HG03159 (cell line): ENCODE measurements around the gene TCEA3.

Source experiments
- ATAC-seq: cut with Tn5 transposase; IDR thresholded peaks from one replicate; pipeline ENCODE4 v1.9.1; 2021; ENCODE audit warnings: mild to moderate bottlenecking, moderate library complexity; ENCODE audit not compliant: unreplicated experiment

Gene TCEA3

DNA sequence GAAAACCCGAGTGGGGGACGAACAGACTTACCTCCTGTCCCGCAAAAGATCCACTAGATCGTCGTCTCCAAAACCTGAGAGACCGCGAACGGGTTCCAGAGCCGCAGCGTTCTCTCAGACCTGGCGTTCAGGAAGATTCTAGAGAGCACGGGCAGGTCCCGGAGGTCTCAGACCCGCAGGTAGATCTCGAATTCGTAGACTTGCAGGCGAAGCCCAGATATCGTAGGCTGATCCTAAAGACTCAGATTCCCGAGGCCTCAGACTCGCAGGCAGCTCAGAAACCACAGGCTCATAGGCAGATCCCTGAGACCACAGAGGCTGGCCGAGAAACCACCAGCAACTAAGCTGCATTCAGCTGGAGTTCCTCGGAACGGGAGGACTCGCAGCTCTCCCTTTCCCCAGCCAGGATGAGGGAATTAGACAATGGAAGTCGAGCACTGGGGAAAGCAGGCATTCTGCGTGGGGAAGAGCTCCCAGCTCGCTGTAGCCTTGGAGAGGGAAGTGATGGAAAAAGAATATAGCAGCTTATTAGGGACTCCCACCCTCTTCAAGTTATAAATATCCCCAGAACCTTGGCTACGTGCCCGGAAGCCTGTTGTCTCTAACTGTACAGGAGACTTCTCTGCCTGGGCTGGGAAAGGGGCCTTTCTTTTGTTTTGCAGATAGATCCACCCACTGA is 55.1 kb downstream of the TCEA3 start, which contains the start of gene ZNF436:
ZNF436 (minus strand) TSS at position 502 of the 679 bp plus-strand sequence. CDS start 1,831 bp downstream, outside the sequence.
- ATAC-seq, result no peak

DNA sequence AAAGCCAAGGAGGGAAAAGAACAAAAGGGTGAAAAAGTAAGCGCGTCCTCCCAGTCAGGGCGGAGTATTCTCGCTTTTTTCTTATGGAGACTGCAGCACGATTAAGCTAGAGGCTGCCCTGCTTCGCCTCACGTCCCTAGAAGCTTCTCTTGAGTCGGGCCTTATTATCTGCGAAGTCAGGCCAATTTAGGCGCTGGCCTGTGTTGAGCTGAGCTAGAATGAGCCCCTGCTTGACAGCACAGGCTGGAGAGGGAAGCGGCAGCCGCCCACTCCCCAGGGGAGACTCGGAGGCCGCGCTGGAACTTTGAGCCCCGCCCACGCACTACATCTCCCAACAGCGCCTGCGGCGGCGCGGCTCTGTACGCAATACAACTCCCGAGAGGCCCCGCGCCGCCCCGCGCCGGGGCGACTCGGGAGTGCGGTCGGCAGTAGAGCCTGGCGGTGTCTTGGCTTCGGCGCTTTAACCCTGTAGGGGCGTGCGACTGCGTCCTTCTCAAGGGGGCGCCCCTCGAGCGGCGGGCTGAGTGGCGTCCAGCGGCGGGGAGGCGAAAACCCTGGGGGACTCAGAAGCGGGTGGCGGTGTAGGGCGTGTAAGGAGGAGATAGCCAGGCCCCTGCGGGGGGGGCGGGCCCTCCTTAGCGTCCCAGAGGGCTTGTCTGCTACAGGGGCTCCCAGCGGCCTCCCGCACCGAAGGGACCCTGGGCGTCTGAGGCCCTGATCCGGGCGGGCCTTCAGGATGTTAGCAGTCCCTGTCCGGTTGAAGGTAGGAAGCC is 55.8 kb downstream of the TCEA3 start:
- peak; percentile 64 for ATAC-seq

DNA sequence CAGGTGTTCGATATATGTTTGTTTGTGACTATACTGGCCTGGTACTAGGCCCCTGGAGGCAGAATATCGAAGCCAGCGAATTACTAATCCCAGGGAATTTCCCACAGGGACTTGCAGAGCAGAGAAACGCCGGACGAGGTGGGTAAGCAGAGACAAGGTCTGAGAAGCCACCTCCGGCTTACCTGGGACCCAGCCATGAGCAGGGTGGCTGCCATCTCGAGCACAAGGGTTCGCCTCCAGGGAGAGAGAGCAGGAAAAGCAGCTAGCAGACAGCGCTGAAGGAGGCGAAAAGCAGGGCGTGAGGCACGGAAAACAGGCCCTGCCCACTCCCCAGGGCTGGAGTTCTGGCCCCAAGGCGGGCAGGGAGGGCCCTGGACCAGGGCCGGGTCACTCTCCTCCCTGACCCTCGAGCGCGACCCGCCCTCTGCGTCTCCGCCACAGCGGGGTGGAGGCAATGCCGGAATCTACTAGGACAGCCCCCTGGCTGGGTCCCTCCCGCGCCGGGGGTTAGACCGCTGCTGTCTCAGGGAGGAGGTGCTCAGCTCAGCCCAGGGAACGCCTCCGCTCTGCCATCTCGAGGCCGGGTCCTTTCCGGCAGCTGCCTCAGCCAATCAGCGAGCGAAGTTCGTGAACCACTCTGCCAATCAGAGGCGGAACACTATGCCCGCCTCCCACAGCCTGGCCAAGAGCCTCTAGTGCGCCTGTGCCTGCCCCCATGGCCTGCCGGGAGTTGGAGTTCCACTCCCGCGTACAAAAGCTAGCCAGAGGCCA is 56.6 kb downstream of the TCEA3 start:
- ATAC-seq, result peak; percentile 90

DNA sequence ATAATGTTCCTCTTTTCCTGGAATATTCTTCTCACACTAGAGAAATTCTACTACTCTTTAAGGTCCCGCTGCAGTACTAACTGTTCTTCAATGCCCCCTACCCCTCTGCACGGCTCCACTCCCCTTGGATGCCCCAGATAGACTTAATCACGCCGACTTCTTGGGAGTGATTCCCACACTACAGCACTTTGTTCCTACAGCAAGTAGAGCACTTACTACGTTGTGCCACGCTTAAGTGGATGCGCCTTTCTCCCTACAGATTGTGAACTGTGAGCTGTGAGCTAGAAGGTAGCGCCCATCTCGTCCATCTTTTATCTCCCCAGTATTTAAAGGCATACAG is 57.1 kb downstream of the TCEA3 start:
- no peak for ATAC-seq

DNA sequence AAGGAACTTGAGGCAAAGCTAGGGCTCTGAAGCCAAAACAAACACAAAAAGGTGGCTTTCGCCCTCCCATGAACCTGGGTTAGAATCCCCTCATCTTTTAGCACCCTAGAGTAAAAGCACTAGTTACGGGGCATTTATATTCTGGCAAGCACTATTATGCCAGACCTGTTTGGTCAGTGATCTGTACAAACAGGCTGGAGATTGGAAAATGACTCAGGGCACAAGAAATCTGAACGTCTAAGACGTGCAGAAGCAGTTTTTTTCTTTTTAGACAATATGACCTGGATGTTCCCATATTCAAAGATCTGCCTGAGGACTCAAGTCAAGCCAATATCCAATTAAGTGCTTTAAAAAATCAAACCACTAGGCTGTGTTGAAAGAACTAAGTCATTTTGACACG is 58.0 kb downstream of the TCEA3 start:
- no peak for ATAC-seq

DNA sequence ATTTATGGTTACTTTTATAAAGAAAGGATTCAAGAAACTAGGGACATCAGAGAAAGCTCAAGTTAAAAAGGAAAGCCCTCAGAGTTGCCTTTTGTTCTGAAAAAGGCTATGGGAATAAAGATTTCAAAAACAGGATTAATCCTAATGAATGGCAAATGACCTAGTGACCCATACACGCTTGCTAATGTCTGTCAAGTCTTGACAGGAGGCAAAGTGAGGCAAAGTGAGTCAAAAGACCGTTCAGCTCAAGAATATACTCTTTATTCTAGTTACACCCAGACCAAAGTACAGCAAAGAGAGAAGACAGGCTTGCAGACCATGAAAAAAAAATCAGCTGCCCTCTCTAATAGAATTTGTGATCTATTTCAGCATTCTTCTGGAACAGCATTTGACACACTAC is 58.4 kb downstream of the TCEA3 start:
- no peak for ATAC-seq

DNA sequence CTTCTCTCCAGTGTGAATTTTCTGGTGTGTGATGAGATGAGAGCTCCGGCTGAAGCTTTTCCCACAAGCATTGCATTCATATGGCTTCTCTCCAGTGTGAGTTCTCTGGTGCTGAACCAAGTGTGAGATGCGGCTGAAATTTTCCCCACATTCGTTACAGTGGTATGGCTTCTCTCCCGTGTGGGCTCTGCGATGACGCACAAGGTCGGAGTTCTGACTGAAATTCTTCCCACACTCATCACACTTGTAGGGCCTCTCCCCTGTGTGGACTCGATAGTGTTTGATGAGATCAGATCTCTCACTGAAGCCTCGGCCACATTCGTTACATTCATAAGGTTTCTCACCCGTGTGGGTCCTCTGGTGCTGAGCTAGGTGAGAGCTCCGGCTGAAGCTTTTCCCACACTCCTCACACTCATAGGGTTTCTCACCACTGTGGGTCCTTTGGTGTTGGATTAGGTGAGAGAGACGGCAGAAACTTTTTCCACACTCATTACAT is 62.3 kb downstream of the TCEA3 start:
- ATAC-seq, result no peak

DNA sequence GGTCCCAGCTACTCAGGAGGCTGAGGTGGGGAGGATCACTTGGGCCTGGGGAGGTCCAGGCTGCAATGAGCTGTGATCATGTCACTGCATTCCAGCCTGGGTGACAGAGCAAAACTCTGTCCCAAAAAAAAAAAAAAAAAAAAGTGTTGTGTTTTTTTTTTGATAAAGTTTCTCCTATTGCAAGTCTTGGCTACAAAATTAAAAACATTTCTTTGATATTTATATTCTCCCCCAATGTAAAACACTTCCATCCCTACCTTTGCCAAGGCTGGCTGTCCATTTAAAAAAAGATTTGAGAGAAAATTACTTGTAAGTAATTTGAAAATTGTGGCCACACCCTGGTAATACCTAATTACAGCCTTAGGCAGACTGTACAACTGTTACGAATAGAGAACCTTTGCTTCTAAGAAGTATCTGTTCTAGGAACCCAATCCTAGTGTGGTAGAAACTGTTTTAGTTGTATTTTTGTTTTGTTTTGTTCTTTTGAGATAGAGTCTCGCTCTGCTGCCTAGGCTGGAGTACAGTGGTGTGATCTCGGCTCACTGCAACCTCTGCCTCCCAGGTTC is 66.2 kb downstream of the TCEA3 start:
- no peak for ATAC-seq

DNA sequence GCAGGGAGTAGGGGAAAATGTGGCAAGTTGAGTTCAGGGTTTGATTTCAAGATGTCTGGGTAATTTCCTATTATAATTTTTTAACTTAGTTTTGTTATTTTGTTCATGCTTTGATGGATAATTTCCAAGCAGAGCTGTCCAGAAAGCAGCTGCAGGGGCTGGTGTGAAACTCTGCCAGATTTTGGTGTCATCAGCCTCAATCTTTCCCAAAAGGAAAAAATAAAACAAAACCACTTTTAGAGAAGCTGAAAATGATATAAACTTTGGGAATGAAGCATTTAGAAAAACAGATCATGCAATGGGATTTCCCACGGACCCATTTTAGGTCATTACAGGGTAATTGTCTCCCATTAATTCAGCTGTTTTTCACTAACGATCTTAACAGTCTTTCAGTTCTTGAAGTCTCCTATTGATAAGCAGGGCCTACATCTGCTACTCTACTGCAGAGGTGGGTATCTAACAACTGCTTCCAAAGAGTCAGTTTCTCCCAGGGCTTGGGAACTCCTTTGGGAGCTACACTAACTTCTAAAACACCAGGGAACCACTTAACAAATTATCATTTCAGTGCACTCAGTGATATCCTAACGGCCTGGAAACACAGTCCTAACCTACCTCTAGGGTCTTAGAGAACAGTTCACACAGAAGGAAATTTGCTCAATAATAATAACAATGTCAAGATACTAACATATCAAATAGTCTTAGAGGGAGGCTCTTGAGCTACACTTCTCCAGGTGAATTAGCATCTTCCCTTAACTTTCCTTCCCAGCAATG is 67.2 kb downstream of the TCEA3 start:
- no peak for ATAC-seq

DNA sequence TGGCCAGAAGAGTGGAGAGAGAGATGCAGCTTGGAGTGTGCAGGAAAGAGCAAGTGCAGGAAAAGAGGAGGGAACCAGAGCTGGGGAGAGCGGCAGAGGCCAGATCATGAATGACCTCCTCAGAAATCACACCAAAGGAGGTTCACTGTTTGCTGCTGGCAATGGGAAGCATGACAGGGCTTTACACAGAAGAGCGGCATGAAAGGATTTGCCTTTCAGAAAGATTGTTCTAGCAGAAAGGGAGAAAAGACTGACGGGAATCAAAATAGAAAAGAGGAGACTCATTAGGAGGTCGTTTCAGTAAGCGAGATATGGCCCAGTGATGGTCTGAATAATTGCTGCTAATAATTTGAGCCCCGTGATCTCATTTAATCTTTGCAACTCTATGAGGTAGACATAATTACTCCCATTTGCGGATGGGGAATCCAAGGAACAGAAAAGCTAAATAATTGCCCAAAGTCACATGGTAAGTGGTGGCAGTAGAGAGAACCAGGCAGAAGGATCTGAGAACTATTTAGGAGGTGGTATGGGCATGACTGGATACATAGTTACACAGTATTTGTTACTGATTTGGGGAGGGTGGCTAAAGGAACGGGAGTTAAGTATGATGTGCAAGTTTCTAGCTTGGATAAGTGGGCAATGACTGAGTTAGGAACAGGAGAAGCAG is 67.9 kb downstream of the TCEA3 start:
- no peak for ATAC-seq

DNA sequence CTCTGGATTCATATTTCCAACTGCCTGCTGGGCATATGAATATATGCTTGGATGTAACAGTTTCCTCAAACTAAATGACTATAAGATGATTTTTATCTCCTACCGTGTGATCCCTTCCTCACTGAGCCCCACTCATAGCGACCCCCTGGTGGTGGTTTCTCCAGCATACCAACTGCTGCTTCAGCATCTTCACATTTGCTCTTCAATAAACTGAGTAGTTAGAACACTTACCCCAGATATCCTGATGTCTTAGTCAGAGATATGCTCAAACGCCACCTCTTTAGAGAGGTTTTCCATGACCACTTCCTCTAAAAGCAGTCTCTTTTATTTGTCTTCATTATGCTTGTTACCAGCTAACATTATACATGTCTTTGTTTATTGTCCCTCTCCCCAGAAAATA is 70.3 kb downstream of the TCEA3 start:
- ATAC-seq, result no peak

DNA sequence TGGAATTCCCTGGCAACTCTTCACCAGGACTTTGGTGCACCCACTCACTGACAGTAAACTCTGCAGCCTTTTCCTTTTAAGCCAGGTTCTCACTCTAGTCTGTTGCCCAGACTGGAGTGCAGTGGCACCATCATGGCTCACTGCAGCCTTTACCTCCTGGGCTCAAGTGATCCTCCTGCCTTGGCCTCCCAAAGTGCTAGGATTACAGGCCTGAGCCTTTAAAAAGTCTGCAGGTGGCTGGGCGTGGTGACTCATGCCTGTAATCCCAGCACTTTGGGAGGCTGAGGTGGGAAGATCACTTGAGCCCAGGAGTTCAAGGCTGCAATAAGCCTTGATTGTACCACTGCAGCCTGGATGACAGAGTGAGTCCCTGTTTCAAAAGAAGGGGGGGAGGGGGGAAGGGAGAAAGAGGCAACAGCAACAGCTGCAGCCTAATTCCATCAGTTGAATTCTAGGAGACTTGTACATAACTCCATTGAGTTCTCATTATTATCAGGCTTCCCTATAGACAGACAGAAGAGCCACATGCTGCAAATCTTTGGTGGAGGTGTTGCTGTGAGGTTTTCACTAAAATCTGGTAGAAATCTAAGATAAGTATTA is 72.4 kb downstream of the TCEA3 start:
- no peak for ATAC-seq

DNA sequence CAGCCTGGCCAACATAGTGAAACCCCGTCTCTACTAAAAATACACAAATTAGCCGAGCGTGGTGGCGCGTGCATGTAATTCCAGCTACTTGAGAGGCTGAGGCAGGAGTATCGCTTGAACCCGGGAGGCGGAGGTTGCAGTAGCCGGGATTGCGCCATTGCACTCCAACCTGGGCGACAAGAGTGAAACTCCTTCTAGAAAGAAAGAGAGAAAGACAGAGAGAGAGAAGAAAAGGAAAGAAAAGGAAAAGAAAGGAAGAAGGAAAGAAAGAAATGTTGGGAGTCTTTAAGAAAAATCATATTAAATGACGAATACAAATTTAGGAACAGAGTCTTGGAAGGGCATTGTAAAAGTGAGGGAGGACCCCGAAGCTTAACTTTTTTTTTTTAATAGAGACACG is 78.6 kb downstream of the TCEA3 start:
- no peak for ATAC-seq

DNA sequence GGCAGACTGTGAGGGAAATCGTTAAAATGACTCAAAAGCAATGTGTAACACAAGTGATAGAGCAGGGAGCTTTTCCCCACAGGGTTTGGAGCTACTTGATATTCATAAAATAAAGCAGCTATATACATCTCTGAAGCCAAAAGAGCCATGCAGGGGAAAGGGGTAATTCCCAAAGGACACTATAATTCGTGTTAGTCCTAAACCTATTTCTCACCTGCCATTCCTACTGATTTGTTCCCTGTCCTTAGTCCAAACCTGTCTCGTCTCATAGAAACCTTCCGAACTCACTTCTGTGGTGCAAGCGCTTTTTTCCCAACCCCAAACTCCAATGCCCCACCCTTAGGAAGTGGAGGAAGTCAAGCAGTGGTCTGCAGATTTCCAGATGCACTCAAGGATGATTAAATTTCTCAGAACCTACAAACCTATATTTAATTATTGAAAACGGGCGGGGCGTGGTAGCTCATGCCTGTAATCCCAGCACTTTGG is 79.5 kb downstream of the TCEA3 start:
- ATAC-seq, result no peak

DNA sequence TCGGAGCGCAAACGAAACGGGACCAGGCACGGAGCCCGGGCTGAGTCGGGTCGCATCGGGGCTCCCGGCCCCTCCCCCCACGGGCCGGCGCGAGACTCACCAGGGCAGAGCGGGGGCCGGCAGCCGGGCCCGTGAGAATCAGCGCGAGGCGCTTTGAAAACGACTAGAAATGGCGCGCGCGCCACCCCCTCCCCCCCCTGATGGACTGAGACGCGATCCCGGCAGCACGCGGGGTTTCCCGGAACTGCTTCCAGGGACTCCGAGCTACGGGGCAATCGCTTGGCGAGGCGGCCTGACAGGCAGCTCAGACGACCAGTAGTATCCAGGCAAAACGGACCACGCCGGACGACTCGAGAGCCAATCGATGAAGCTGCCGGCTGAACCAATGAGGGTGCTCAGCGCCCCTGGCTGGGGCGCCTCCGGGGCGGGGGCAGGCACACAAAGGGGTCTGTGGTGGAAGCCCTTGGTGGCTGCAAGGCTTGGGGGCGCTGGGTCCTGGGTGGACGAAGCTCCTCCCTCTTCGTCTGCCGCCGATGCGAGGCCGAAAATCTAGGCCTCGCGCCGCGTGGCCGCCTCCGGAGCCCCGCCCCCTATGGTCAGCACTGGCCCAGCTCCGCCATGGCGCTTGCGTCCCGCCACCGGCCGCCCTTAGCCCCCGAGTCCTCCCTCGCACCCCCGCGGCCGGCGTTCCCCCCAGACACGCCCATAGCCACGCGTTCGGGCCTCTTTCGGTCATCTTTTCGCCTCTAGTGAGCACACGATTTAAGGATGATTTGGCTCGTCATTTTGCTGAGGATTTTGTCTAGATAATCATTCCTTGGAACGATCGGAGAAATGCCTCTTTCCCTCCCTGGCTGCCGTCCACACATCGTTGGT is 80.2 kb downstream of the TCEA3 start, which contains the start of gene HNRNPR:
HNRNPR (minus strand) TSS at position 174 of the 876 bp plus-strand sequence. CDS start 3,276 bp downstream, outside the sequence.
- ATAC-seq, result peak; percentile 94

DNA sequence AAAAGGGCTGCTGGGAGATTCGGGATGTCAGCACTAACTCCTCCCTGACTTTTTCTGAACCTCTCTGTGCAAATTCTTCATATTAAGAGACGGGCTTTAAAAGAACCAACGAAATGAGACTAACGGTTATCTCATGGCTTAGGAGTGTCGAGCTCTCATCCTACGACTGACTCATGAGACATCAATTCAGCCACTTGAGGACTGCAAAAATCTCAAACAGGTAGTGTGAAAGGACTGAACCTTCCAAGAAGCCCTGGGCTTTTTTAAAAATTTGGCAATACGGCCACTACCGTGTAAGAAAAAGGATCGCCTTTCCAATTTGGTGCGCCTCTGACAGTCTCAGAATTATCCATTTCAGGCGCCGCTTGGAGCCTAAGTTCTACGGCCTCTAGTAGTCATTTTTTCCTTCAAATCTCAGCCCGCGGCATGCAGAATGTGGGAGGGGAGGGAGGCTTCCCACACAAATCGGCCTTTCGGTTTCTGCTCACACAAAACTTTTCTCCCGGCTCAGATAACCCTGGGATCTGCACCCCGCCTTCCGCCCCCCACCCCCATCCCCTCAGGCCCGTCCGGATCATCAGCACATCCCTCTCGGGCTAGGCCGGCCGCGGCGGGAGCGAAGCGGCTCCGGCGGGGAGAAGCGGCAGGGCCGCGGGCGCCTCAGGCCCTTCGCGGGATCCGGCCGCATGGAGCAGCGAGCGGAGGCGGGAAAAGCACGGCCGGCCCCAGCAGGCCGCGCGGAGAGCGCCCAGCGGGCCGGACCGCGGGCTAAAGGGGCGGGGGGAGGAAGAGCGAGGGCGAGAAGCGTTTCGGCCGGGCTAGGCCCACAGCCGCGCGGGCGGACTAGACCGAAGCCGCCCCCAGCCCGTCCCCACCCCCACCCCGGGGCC is 81.1 kb downstream of the TCEA3 start:
- peak; percentile 18 for ATAC-seq
